KBM-7 (cell line): Measurements from ENCODE around the gene NINJ2.

Experiments used
- DNase-seq: peaks from one replicate; pipeline ENCODE4 v3.0.0-alpha.2; 2015
- in situ Hi-C: fragments of 300-500 bp; cut with MboI; formaldehyde crosslinking; loops from 2 replicates; pipeline ENCODE4 v1.14.3; 2020; ENCODE audit warnings: low sequenced_read_pairs, low pct_unique_long_range_greater_than_20kb, mixed read lengths

Gene NINJ2

GRCh38 chr12:675562-675961, 12.3 kb upstream of the NINJ2 start:
- in situ Hi-C loops, result no loop called here
- DNase-seq, result no peak

- no peak for DNase-seq
- in situ Hi-C loops, result no loop called here
These were observed 11.1 kb upstream of the NINJ2 start for GRCh38 chr12:674272-674781.

GRCh38 chr12:673849-674248, 10.6 kb upstream of the NINJ2 start:
- no peak for DNase-seq
- in situ Hi-C loops, result no loop called here

GRCh38 chr12:669576-669945, 6.3 kb upstream of the NINJ2 start:
- DNase-seq, result no peak
- in situ Hi-C loops, result no loop called here

- DNase-seq, result no peak
- in situ Hi-C loops, result no loop called here
These were observed 4.8 kb upstream of the NINJ2 start for GRCh38 chr12:668090-668481.

- in situ Hi-C loops, result no loop called here
- DNase-seq, result no peak
These were observed 3.6 kb upstream of the NINJ2 start for GRCh38 chr12:666766-667308.

GRCh38 chr12:666066-666465, 2.8 kb upstream of the NINJ2 start:
- no peak for DNase-seq
- in situ Hi-C loops, result no loop called here

GRCh38 chr12:664779-665092, 1.5 kb upstream of the NINJ2 start:
- no peak for DNase-seq
- in situ Hi-C loops, result no loop called here

- in situ Hi-C loops, result no loop called here
- no peak for DNase-seq
These were observed 982 bp upstream of the NINJ2 start for GRCh38 chr12:664075-664778.

GRCh38 chr12:662566-663292, 516 bp downstream of the NINJ2 start:
- DNase-seq, result peak; percentile 81

GRCh38 chr12:661720-662486, 1.3 kb downstream of the NINJ2 start:
- in situ Hi-C loops, result no loop called here

More at GRCh38 chr12:662566-663292, 516 bp downstream of the NINJ2 start:
- in situ Hi-C loops, result no loop called here

GRCh38 chr12:659090-659683, 4.1 kb downstream of the NINJ2 start:
- DNase-seq, result no peak
- in situ Hi-C loops, result no loop called here

More at GRCh38 chr12:661720-662486, 1.3 kb downstream of the NINJ2 start:
- DNase-seq, result no peak

- DNase-seq, result no peak
- in situ Hi-C loops, result no loop called here
These were observed 12.3 kb downstream of the NINJ2 start for GRCh38 chr12:650983-651382.

- DNase-seq, result no peak
- in situ Hi-C loops, result no loop called here
These were observed 15.7 kb downstream of the NINJ2 start for GRCh38 chr12:647385-648085.

- DNase-seq, result no peak
These were observed 16.5 kb downstream of the NINJ2 start for GRCh38 chr12:646442-647384.

GRCh38 chr12:645563-646071, 17.6 kb downstream of the NINJ2 start:
- DNase-seq, result no peak
- in situ Hi-C loops, result no loop called here

More at GRCh38 chr12:646442-647384, 16.5 kb downstream of the NINJ2 start:
- in situ Hi-C loops, result no loop called here

- in situ Hi-C loops, result no loop called here
- no peak for DNase-seq
These were observed 18.3 kb downstream of the NINJ2 start for GRCh38 chr12:644818-645552.
